Measurements from ENCODE around the gene NAALADL2.

NAALADL2 gene

DNA sequence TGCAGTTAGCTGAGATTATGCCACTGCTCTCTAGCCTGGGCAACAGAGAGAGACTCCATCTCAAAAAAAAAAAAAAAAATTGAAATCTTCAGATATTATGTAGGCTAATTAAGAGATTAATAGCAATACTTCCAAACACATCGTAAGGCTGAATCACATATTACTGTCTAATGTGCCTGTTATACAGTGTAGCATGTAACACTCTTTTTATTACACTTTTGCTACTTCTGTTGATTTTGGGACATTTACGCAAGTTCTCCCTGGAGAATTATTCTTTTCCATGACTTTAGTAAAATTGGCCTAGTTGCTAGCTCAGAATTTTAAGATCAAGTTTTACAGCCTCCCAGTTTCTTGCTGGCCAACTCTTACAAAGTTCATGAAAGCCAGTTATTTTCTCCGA, 605.2 kb downstream of the NAALADL2 start:
- Histone ChIP-seq H3K18ac (ENCODE audit: low read length) (no peak overlapping the region), H3K4me3 (ENCODE audit: low read depth, low read length) (no peak overlapping the region), H2BK120ac (ENCODE audit: insufficient read depth, low read length, poor library complexity) (no peak overlapping the region), H2BK5ac (ENCODE audit: low read depth, low read length, poor library complexity) (no peak overlapping the region), H3K36me3 (ENCODE audit: control insufficient read depth in 1 of 2, insufficient read depth in 2 of 2, low read length in 2 of 2) (no peaks in the 10 kb centered on the region), H4K8ac (ENCODE audit: low read depth, low read length) (no peak overlapping the region), H2AK5ac (ENCODE audit: low read length) (no peak overlapping the region), H3K4me2 (ENCODE audit: low read length) (no peak overlapping the region), H3K9me3 (ENCODE audit: insufficient read depth, low read depth, low read length) (no peaks in the 10 kb centered on the region), H3K23ac (ENCODE audit: low read length) (no peak overlapping the region), H2AFZ (ENCODE audit: insufficient read depth, low read length, poor library complexity) (no peak overlapping the region), H4K12ac (ENCODE audit: low read depth, low read length) (no peak overlapping the region), H3K9ac (ENCODE audit: low read length) (no peak overlapping the region), H3K27ac (ENCODE audit: low read depth, low read length) (no peak overlapping the region), H3K27me3 (ENCODE audit: insufficient read depth, low read length) (no peaks in the 10 kb centered on the region), H3K4me1 (ENCODE audit: control insufficient read depth in 1 of 2, insufficient read depth in 2 of 2, low read length in 2 of 2) (no peaks in the 10 kb centered on the region), H3K14ac (ENCODE audit: low read length) (no peak overlapping the region), H3K79me1 (ENCODE audit: low read length) (no peaks in the 10 kb centered on the region), H3K4ac (ENCODE audit: low read depth, low read length) (no peak overlapping the region), H3K79me2 (ENCODE audit: control insufficient read depth, insufficient read depth, low read length, poor library complexity) (no peaks in the 10 kb centered on the region), H4K91ac (ENCODE audit: low read depth, low read length) (no peak overlapping the region), H2BK12ac (ENCODE audit: low read length) (no peak overlapping the region)
- no CpG with 5 or more reads among the region's 3 CpGs for WGBS (ENCODE audit: extremely low coverage, insufficient coverage, insufficient read length)
- DNase-seq, result no peak

DNA sequence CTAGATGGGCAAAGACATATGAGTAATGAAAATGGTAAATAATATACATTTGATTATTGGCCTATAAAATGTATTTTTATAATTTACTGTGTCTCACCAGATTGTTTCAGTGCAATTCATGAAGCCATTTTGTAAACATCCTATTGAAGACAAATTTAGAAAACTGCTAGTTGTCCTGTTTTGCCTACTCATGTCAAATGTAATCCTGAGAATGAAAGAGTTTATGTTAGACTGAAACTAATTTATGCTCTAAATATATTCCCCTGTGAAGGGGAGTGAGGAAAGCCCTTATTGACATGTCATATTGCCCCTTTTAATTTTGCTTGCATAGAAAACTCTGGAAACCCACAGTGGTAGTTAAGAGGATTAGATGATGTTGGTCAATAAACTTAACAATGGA, 610.0 kb downstream of the NAALADL2 start:
- Histone ChIP-seq H3K27ac (ENCODE audit: low read depth, low read length) (no peak overlapping the region), H2AK5ac (ENCODE audit: low read length) (no peak overlapping the region), H3K9ac (ENCODE audit: low read length) (no peak overlapping the region), H3K9me3 (ENCODE audit: insufficient read depth, low read depth, low read length) (no peaks in the 10 kb centered on the region), H3K4me3 (ENCODE audit: low read depth, low read length) (no peak overlapping the region), H3K14ac (ENCODE audit: low read length) (no peak overlapping the region), H4K91ac (ENCODE audit: low read depth, low read length) (no peak overlapping the region), H3K36me3 (ENCODE audit: control insufficient read depth in 1 of 2, insufficient read depth in 2 of 2, low read length in 2 of 2) (no peaks in the 10 kb centered on the region), H3K79me2 (ENCODE audit: control insufficient read depth, insufficient read depth, low read length, poor library complexity) (no peaks in the 10 kb centered on the region), H3K4me2 (ENCODE audit: low read length) (no peak overlapping the region), H2BK120ac (ENCODE audit: insufficient read depth, low read length, poor library complexity) (no peak overlapping the region), H3K23ac (ENCODE audit: low read length) (no peak overlapping the region), H4K12ac (ENCODE audit: low read depth, low read length) (no peak overlapping the region), H3K79me1 (ENCODE audit: low read length) (no peaks in the 10 kb centered on the region), H3K4me1 (ENCODE audit: control insufficient read depth in 1 of 2, insufficient read depth in 2 of 2, low read length in 2 of 2) (no peaks in the 10 kb centered on the region), H2AFZ (ENCODE audit: insufficient read depth, low read length, poor library complexity) (no peak overlapping the region), H2BK12ac (ENCODE audit: low read length) (no peak overlapping the region), H3K4ac (ENCODE audit: low read depth, low read length) (no peak overlapping the region), H3K27me3 (ENCODE audit: insufficient read depth, low read length) (no peaks in the 10 kb centered on the region), H3K18ac (ENCODE audit: low read length) (no peak overlapping the region), H2BK5ac (ENCODE audit: low read depth, low read length, poor library complexity) (no peak overlapping the region), H4K8ac (ENCODE audit: low read depth, low read length) (no peak overlapping the region)
- no peak for DNase-seq

DNA sequence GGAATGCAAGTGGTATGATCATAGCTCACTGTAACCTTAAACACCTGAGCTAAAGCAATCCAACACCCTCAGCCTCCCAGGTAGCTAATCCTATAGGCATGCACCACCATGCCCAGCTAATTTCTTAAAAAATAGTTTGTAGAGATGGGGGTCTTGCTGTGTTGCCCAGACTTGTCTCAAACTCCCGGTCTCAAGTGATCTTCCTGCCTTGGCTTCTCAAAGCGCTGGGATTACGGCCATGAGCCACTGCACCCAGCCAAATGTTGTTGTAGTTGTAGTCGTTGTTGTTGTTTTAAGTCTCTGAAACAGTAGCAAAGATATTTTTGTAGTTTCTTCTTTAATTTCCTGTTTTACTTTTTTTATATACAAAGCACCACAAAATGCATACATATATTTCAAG, 616.6 kb downstream of the NAALADL2 start:
- Histone ChIP-seq H4K91ac (ENCODE audit: low read depth, low read length) (no peak overlapping the region), H3K4me1 (ENCODE audit: control insufficient read depth in 1 of 2, insufficient read depth in 2 of 2, low read length in 2 of 2) (no peaks in the 10 kb centered on the region), H3K23ac (ENCODE audit: low read length) (no peak overlapping the region), H3K9ac (ENCODE audit: low read length) (no peak overlapping the region), H3K9me3 (ENCODE audit: insufficient read depth, low read depth, low read length) (no peaks in the 10 kb centered on the region), H2AK5ac (ENCODE audit: low read length) (no peak overlapping the region), H3K27me3 (ENCODE audit: insufficient read depth, low read length) (no peaks in the 10 kb centered on the region), H2AFZ (ENCODE audit: insufficient read depth, low read length, poor library complexity) (no peak overlapping the region), H3K4me3 (ENCODE audit: low read depth, low read length) (no peak overlapping the region), H3K36me3 (ENCODE audit: control insufficient read depth in 1 of 2, insufficient read depth in 2 of 2, low read length in 2 of 2) (no peaks in the 10 kb centered on the region), H3K14ac (ENCODE audit: low read length) (no peak overlapping the region), H2BK120ac (ENCODE audit: insufficient read depth, low read length, poor library complexity) (no peak overlapping the region), H2BK5ac (ENCODE audit: low read depth, low read length, poor library complexity) (no peak overlapping the region), H3K27ac (ENCODE audit: low read depth, low read length) (no peak overlapping the region), H3K4ac (ENCODE audit: low read depth, low read length) (no peak overlapping the region), H4K12ac (ENCODE audit: low read depth, low read length) (no peak overlapping the region), H3K18ac (ENCODE audit: low read length) (no peak overlapping the region), H3K79me2 (ENCODE audit: control insufficient read depth, insufficient read depth, low read length, poor library complexity) (no peaks in the 10 kb centered on the region), H2BK12ac (ENCODE audit: low read length) (no peak overlapping the region), H3K4me2 (ENCODE audit: low read length) (no peak overlapping the region), H4K8ac (ENCODE audit: low read depth, low read length) (no peak overlapping the region), H3K79me1 (ENCODE audit: low read length) (no peaks in the 10 kb centered on the region)
- no CpG with 5 or more reads among the region's 4 CpGs for WGBS (ENCODE audit: extremely low coverage, insufficient coverage, insufficient read length)
- DNase-seq, result no peak

DNA sequence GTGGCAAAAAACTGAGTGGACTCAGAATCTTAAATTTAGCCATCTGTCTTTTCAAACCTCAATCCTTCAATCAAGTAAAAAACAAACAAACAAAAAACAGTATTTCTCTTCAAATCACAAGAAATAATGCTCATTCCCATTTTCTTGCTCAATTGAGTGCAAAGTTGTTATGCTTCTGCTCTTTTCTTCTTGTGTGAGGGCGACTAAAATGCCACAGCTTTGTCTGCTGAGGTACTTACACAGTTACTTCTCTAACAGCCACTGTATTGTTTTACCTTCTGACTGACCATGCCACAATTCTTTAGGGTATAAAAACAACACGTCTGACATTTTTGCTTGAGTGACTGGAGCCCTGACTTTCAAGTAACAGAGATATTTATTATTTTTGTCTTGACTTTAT, 617.4 kb downstream of the NAALADL2 start:
- no peak overlapping the region for H3K4ac ChIP-seq (ENCODE audit: low read depth, low read length)
- WGBS (ENCODE audit: extremely low coverage, insufficient coverage, insufficient read length), result no CpG with 5 or more reads among the region's 2 CpGs

More for the DNA sequence above, 617.4 kb downstream of the NAALADL2 start:
- Histone ChIP-seq H2BK120ac (ENCODE audit: insufficient read depth, low read length, poor library complexity) (no peak overlapping the region), H4K12ac (ENCODE audit: low read depth, low read length) (no peak overlapping the region), H3K4me2 (ENCODE audit: low read length) (no peak overlapping the region), H3K9ac (ENCODE audit: low read length) (no peak overlapping the region), H4K8ac (ENCODE audit: low read depth, low read length) (no peak overlapping the region), H3K79me1 (ENCODE audit: low read length) (no peaks in the 10 kb centered on the region), H2AK5ac (ENCODE audit: low read length) (no peak overlapping the region), H2BK5ac (ENCODE audit: low read depth, low read length, poor library complexity) (no peak overlapping the region), H3K14ac (ENCODE audit: low read length) (no peak overlapping the region), H3K36me3 (ENCODE audit: control insufficient read depth in 1 of 2, insufficient read depth in 2 of 2, low read length in 2 of 2) (no peaks in the 10 kb centered on the region), H3K4me1 (ENCODE audit: control insufficient read depth in 1 of 2, insufficient read depth in 2 of 2, low read length in 2 of 2) (no peaks in the 10 kb centered on the region), H2AFZ (ENCODE audit: insufficient read depth, low read length, poor library complexity) (no peak overlapping the region), H3K18ac (ENCODE audit: low read length) (no peak overlapping the region), H2BK12ac (ENCODE audit: low read length) (no peak overlapping the region), H3K4me3 (ENCODE audit: low read depth, low read length) (no peak overlapping the region), H3K27ac (ENCODE audit: low read depth, low read length) (no peak overlapping the region), H3K27me3 (ENCODE audit: insufficient read depth, low read length) (no peaks in the 10 kb centered on the region), H3K9me3 (ENCODE audit: insufficient read depth, low read depth, low read length) (no peaks in the 10 kb centered on the region), H4K91ac (ENCODE audit: low read depth, low read length) (no peak overlapping the region), H3K79me2 (ENCODE audit: control insufficient read depth, insufficient read depth, low read length, poor library complexity) (no peaks in the 10 kb centered on the region), H3K23ac (ENCODE audit: low read length) (no peak overlapping the region)
- DNase-seq, result no peak

Data from trophoblast cell (in vitro differentiated cells and primary cell).